Activated T-cell treated with anti-CD3 and anti-CD28 coated beads, Interleukin-2, amount 50 U/mL, for 72 hours (primary cell): ENCODE data around the gene EFCAB7. TPM values are rescaled to one million over a fixed set of nuclear protein-coding genes. Genes with fewer than 3 reads are reported as not detected.

Experiments used
- ATAC-seq, 2 donors: fragments of 150-1000 bp; cut with Tn5 transposase; replicated peaks in 1 of 2; 2 replicates each; pipeline ENCODE4 v1.10.0; 2021; ENCODE audit warnings: moderate library complexity in 2 of 2, mild to moderate bottlenecking in 1 of 2
- DNase-seq, 2 donors: peaks; one replicate each; pipeline ENCODE4 v3.0.0; 2021 to 2022; ENCODE audit warnings: mixed read lengths in 1 of 2
- H3K27ac Mint-ChIP-seq: one replicate; pipeline ENCODE4 v1.8.0; 2022; ENCODE audit warnings: mild to moderate bottlenecking, moderate library complexity, mixed read lengths
- H3K27me3 Mint-ChIP-seq: one replicate; pipeline ENCODE4 v1.8.0; 2022; ENCODE audit warnings: low read depth, mixed read lengths
- H3K36me3 Mint-ChIP-seq, 2 donors: one replicate each; pipeline ENCODE4 v1.8.0; 2022; ENCODE audit warnings: mixed read lengths in 2 of 2, mild to moderate bottlenecking in 1 of 2; ENCODE audit not compliant: insufficient read depth in 2 of 2
- H3K4me1 Mint-ChIP-seq: one replicate; pipeline ENCODE4 v1.8.0; 2022; ENCODE audit warnings: low read depth, mixed read lengths
- H3K4me3 Mint-ChIP-seq, 2 donors: one replicate each; pipeline ENCODE4 v1.8.0; 2022; ENCODE audit warnings: mild to moderate bottlenecking in 2 of 2, mixed read lengths in 2 of 2, moderate library complexity in 2 of 2
- H3K9me3 Mint-ChIP-seq, 2 donors: one replicate each; pipeline ENCODE4 v1.8.0; 2022; ENCODE audit warnings: mixed read lengths in 2 of 2
- total RNA-seq, 2 donors: library from RNA; stranded (reverse); gene quantifications; one replicate each; pipeline ENCODE4 v1.2.3, GENCODE V29; 2022

EFCAB7 gene
- total RNA-seq, 2 donors from 2014 or later = 7.2 to 7.5 TPM

DNA sequence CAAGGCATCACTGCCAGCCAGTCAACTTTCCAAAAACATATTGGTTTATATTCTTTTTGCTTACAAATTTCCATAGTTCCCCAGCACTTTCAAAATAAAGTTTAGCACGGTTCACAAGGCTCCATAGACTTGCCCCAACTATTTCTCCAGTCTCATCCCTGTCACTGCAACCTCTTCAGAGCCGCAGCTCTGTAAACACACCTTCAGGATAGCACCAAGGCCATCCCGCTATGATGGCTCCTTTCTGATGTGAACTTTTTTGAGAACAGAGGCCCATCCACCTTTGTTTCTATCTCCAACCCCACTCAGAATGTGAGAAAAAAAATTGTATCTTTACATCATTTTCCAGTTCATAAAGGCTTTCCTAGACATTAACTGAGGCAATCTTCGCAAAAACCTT, 96.2 kb downstream of the EFCAB7 start:
- Mint-ChIP-seq H3K27ac (no peak overlapping the region), H3K4me1 (no peaks in the 10 kb centered on the region), H3K36me3 (no peaks in the 10 kb centered on the region), H3K27me3 (no peaks in the 10 kb centered on the region), H3K4me3 (no peak overlapping the region), H3K9me3 (no peaks in the 10 kb centered on the region)
- no peak for DNase-seq
- no peak for ATAC-seq

DNA sequence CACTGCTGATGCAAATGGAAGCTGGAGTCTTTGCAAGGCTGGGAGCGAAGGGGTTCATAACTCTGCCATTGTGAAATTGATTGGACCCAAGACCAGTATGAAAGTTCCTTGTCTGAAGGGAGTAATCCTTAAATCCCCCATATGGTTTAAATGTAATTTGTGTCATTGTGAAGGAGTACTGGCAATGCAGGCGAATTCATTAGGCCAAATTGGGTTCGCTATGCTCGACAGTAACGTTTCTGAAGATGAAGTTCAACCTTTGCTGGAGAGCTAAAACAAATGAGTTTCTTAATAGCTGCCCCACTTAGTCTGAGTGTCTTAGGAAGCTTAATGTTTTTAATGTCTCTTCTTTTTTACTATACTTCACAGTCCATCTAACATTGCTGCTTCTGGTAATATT, 97.3 kb downstream of the EFCAB7 start:
- no peak for ATAC-seq
- no peak overlapping the region for H3K4me3 Mint-ChIP-seq
- no peak overlapping the region for H3K27ac Mint-ChIP-seq

DNA sequence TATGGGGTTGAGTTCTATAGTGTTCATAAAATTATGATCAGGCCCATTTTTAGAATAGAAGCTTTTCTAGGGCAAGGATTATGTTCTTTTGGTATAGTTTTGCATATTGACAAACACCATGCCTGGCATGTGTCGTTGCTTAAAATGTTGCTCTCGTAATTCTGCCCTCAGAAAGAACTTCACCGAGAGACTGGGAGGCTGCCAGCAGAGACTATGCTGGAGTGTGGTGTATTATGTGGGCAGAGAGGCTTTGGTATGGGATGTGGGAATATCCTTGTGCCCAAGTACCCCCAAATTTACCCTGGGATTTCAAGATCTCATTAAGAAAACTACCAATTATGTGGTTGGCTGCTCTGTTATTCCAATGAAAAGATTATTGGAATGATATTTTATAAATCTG, 97.8 kb downstream of the EFCAB7 start:
- DNase-seq (no peak), ATAC-seq (no peak)
- Mint-ChIP-seq H3K36me3 (no peaks in the 10 kb centered on the region), H3K4me3 (no peak overlapping the region), H3K27me3 (no peaks in the 10 kb centered on the region), H3K9me3 (no peaks in the 10 kb centered on the region), H3K27ac (no peak overlapping the region), H3K4me1 (no peaks in the 10 kb centered on the region)

More for the DNA sequence above, 97.3 kb downstream of the EFCAB7 start:
- no peaks in the 10 kb centered on the region for H3K27me3 Mint-ChIP-seq
- DNase-seq = no peak
- no peaks in the 10 kb centered on the region for H3K4me1 Mint-ChIP-seq
- no peaks in the 10 kb centered on the region for H3K36me3 Mint-ChIP-seq
- H3K9me3 Mint-ChIP-seq = no peaks in the 10 kb centered on the region

DNA sequence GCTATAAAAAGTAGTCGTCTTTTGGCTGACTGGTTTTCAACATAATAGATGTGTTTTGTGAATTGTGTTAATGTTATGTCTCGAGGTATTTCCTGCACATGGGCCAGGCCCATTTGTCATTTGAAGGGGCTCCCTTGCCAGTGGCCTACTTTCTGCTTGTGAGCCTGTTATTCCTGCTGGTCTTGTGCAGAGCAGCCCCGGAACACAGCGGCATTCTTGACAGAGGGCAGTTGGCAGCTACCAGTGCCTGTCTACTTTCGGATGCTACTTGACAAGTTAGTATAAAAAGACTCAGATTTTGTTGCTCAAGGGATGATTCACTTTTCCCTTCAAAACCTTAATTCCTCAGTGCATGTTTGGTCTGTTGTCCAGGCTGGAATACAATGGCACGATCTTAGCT, 98.4 kb downstream of the EFCAB7 start:
- no peaks in the 10 kb centered on the region for H3K9me3 Mint-ChIP-seq
- ATAC-seq = no peak
- no peak overlapping the region for H3K27ac Mint-ChIP-seq
- no peak overlapping the region for H3K4me3 Mint-ChIP-seq
- no peaks in the 10 kb centered on the region for H3K36me3 Mint-ChIP-seq
- H3K4me1 Mint-ChIP-seq = peaks cover 5% of the 10 kb centered on the region
- no peaks in the 10 kb centered on the region for H3K27me3 Mint-ChIP-seq
- no peak for DNase-seq

Other genes starting within 250 kb of the EFCAB7 start
- not detected for gene FOXD3, start 201.0 kb upstream of the EFCAB7 start, total RNA-seq
- 10 to 100 TPM; 16.7 to 24.7 TPM for gene ALG6, start 155.9 kb upstream of the EFCAB7 start, total RNA-seq
- gene ITGB3BP, start 300 bp upstream of the EFCAB7 start, total RNA-seq = 10 to 100 TPM; 70.0 to 86.5 TPM
- gene PGM1, start 69.9 kb downstream of the EFCAB7 start, total RNA-seq = 10 to 100 TPM; 34.1 to 36.1 TPM